HCT116 (cell line): ENCODE measurements around the gene MAP3K21. TPM values are rescaled to one million over a fixed set of nuclear protein-coding genes. Genes with fewer than 3 reads are reported as not detected.

Experiments
- ATAC-seq: fragments of 200-7000 bp; cut with Tn5 transposase; 2 replicates; pipeline ENCODE4 v1.9.1; 2020; ENCODE audit warnings: mild to moderate bottlenecking, moderate library complexity
- BruUV-seq: library from RNA; stranded (reverse); fragments of 400-500 nt; replicated peaks from 2 replicates; lab custom pipeline; 2021; lab: Mats Ljungman, UMichigan
- CTCF ChIA-PET: fragments of 300-600 bp; sonication (Branson Sonifier 250); formaldehyde crosslinking; loops from one replicate; lab custom pipeline; 2021; ENCODE audit warnings: antibody characterized with exemption; lab: Charles Lee
- POLR2A ChIA-PET: fragments of 300-600, 350-600 bp; sonication (Branson Sonifier 250); formaldehyde crosslinking; loops from one replicate; lab custom pipeline; 2021; ENCODE audit warnings: antibody characterized with exemption; lab: Charles Lee
- RAD21 ChIA-PET, 2 experiments: fragments of 300-600 bp; sonication (Branson Sonifier 250); formaldehyde crosslinking; loops; one replicate each; lab custom pipeline; 2023; ENCODE audit warnings: low total read pairs in 2 of 2; ENCODE audit not compliant: uncharacterized antibody in 2 of 2, unreplicated experiment in 2 of 2, low non-redundant PET in 1 of 2; lab: Charles Lee
- DNase-seq: peaks from one replicate; pipeline ENCODE4 v3.0.0-alpha.2; 2010; ENCODE audit warnings: low read depth, low spot score
- H2AFZ ChIP-seq: fragments of 200-600 bp; shearing (Covaris generic), sonication (generic); 2 replicates; pipeline ENCODE4 v1.6.1; 2017; ENCODE audit warnings: low read depth, mixed run types, mixed read lengths, antibody characterized with exemption, low read length; ENCODE audit not compliant: poor library complexity, severe bottlenecking
- H3K27ac ChIP-seq: 2 replicates; pipeline ENCODE4 v1.5.1; 2012; ENCODE audit warnings: low read depth, low read length
- H3K27me3 ChIP-seq: fragments of 200-600 bp; sonication (generic); 2 replicates; pipeline ENCODE4 v1.6.1; 2016; ENCODE audit warnings: mixed run types, low read length, mixed read lengths; ENCODE audit not compliant: insufficient read depth
- H3K36me3 ChIP-seq, 2 experiments: fragments of 200-500 bp in 1 of 2; fragments of 200-600 bp in 1 of 2; sonication (Bioruptor generic) in 1 of 2; sonication (generic) in 1 of 2; 2 replicates each; pipeline versions ENCODE4 v1.5.1 to v1.6.1; 2014 to 2016; ENCODE audit warnings: low read length in 2 of 2, inconsistent platforms in 1 of 2, mixed read lengths in 1 of 2, mixed run types in 1 of 2; ENCODE audit not compliant: insufficient read depth in 2 of 2, control insufficient read depth in 1 of 2
- H3K4me1 ChIP-seq, 2 experiments: fragments of 200-600 bp in 1 of 2; sonication (generic) in 1 of 2; 2 replicates each; pipeline versions ENCODE4 v1.5.1 to v1.6.1; 2012 to 2017; ENCODE audit warnings: low read length in 2 of 2, inconsistent platforms in 1 of 2, mild to moderate bottlenecking in 1 of 2, mixed read lengths in 1 of 2, mixed run types in 1 of 2, moderate library complexity in 1 of 2; ENCODE audit not compliant: insufficient read depth in 2 of 2, control insufficient read depth in 1 of 2
- H3K4me2 ChIP-seq: fragments of 200-600 bp; sonication (generic); 2 replicates; pipeline ENCODE4 v1.6.1; 2017; ENCODE audit warnings: mixed run types, low read length, mixed read lengths
- H3K4me3 ChIP-seq, 2 experiments: fragments of 200-600 bp in 1 of 2; sonication (generic) in 1 of 2; replicated peaks in 1 of 2; 2 replicates each; pipeline ENCODE4 v1.5.1; 2011 to 2016; ENCODE audit warnings: low read length in 2 of 2, control low read depth in 1 of 2, low read depth in 1 of 2, mild to moderate bottlenecking in 1 of 2, mixed read lengths in 1 of 2, mixed run types in 1 of 2
- H3K79me2 ChIP-seq: fragments of 200-600 bp; sonication (generic); 2 replicates; pipeline ENCODE4 v1.6.1; 2017; ENCODE audit warnings: mild to moderate bottlenecking, mixed run types, low read length, moderate library complexity, mixed read lengths; ENCODE audit not compliant: insufficient read depth
- H3K9ac ChIP-seq: fragments of 200-600 bp; sonication (generic); 2 replicates; pipeline ENCODE4 v1.6.1; 2016; ENCODE audit warnings: low read length, mixed read lengths
- H3K9me2 ChIP-seq: fragments of 200-600 bp; sonication (generic), shearing (Covaris generic); 2 replicates; pipeline ENCODE4 v1.6.1; 2017; ENCODE audit warnings: mixed run types, mild to moderate bottlenecking, moderate library complexity; ENCODE audit not compliant: insufficient read depth
- H3K9me3 ChIP-seq, 2 experiments: fragments of 200-500 bp in 1 of 2; fragments of 200-600 bp in 1 of 2; sonication (Bioruptor generic) in 1 of 2; sonication (generic) in 1 of 2; 2 replicates each; pipeline ENCODE4 v1.6.1; 2014 to 2017; ENCODE audit warnings: low read length in 2 of 2, mixed read lengths in 2 of 2, inconsistent platforms in 1 of 2, low read depth in 1 of 2, mild to moderate bottlenecking in 1 of 2, mixed run types in 1 of 2, moderate library complexity in 1 of 2; ENCODE audit not compliant: control insufficient read depth in 1 of 2, insufficient read depth in 1 of 2
- H4K20me1 ChIP-seq: fragments of 200-600 bp; sonication (generic), shearing (Covaris generic); 2 replicates; pipeline ENCODE4 v1.6.1; 2017; ENCODE audit warnings: mixed run types, mild to moderate bottlenecking, moderate library complexity; ENCODE audit not compliant: insufficient read depth
- SIN3A ChIP-seq: IDR thresholded peaks from 2 replicates; pipeline ENCODE4 v1.6.1; 2012; ENCODE audit warnings: low read depth
- intact Hi-C: fragments of 100-400 bp; cut with micrococcal nuclease; formaldehyde crosslinking; loops from 2 replicates; pipeline ENCODE4 v1.10.0; 2022
- total RNA-seq: library from RNA; stranded (reverse); gene quantifications from one replicate; pipeline ENCODE4 v1.2.1, GENCODE V29; 2021; ENCODE audit not compliant: unreplicated experiment
- TF ChIP-seq, protein P1 (sequence below): IDR thresholded peaks from 2 replicates; pipeline ENCODE4 v1.6.1; 2012
- TF ChIP-seq, protein P2 (sequence below): IDR thresholded peaks from 2 replicates; pipeline ENCODE4 v1.6.1; 2012; ENCODE audit warnings: low read depth

MAP3K21 gene
- total RNA-seq, 1 experiment from 2014 or later, result 19.1 TPM

DNA sequence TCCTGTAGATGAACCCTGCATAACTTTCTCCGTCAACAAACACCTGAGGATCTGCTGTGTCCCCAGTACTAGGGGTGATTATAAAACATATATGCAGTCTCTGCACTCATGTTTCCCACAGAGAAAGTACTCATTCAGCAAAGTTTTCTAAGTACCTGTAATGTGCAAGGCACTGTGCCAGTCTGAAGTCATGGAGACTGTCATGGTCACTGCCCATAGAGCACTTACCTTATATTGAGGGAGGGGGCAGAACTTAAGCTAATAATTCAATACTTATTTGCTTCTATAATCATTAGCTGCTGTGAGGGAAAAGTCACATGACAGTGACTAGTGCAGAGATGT is 41.2 kb downstream of the MAP3K21 start:
- Histone ChIP-seq H3K4me1 (peaks cover 25 to 37% of the 10 kb centered on the region in 2 experiments), H3K9ac (no peak overlapping the region), H4K20me1 (peaks cover 7% of the 10 kb centered on the region; the same call in 1 of the 2 replicates), H3K27me3 (no peaks in the 10 kb centered on the region), H3K36me3 (peaks cover 4 to 8% of the 10 kb centered on the region in 2 experiments; a peak in 1 of 4 replicates), H3K9me3 (no peaks in the 10 kb centered on the region), H2AFZ (no peak overlapping the region), H3K4me3 (no peak overlapping the region), H3K27ac (no peak overlapping the region), H3K4me2 (peak overlapping the region; percentile 60; the same call in 1 of the 2 replicates), H3K9me2 (no peaks in the 10 kb centered on the region), H3K79me2 (peaks cover 25% of the 10 kb centered on the region; the same call in 1 of the 2 replicates)
- ChIA-PET RAD21 (interaction anchor here in 1 of 2 experiments (0.7 kb wide), 1 partner anchor 139 kb away, joined by 6 read pairs; no protein-coding TSS in a partner anchor), POLR2A (no interaction called here), CTCF (no interaction called here)
- DNase-seq (no peak), ATAC-seq (no peak)
- TF ChIP-seq, protein P1, sequence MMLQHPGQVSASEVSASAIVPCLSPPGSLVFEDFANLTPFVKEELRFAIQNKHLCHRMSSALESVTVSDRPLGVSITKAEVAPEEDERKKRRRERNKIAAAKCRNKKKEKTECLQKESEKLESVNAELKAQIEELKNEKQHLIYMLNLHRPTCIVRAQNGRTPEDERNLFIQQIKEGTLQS, result no peak
- TF ChIP-seq, protein P2, sequence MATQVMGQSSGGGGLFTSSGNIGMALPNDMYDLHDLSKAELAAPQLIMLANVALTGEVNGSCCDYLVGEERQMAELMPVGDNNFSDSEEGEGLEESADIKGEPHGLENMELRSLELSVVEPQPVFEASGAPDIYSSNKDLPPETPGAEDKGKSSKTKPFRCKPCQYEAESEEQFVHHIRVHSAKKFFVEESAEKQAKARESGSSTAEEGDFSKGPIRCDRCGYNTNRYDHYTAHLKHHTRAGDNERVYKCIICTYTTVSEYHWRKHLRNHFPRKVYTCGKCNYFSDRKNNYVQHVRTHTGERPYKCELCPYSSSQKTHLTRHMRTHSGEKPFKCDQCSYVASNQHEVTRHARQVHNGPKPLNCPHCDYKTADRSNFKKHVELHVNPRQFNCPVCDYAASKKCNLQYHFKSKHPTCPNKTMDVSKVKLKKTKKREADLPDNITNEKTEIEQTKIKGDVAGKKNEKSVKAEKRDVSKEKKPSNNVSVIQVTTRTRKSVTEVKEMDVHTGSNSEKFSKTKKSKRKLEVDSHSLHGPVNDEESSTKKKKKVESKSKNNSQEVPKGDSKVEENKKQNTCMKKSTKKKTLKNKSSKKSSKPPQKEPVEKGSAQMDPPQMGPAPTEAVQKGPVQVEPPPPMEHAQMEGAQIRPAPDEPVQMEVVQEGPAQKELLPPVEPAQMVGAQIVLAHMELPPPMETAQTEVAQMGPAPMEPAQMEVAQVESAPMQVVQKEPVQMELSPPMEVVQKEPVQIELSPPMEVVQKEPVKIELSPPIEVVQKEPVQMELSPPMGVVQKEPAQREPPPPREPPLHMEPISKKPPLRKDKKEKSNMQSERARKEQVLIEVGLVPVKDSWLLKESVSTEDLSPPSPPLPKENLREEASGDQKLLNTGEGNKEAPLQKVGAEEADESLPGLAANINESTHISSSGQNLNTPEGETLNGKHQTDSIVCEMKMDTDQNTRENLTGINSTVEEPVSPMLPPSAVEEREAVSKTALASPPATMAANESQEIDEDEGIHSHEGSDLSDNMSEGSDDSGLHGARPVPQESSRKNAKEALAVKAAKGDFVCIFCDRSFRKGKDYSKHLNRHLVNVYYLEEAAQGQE, result no peak
- TF ChIP-seq SIN3A, result no peak
- BruUV-seq, result no TSS peak
- intact Hi-C loops, result loop anchor here (5.0 kb wide), 1 partner anchor 66 kb away; no protein-coding TSS in a partner anchor
